HG02588 (cell line): Measurements from ENCODE around the gene CEP41.

Experiments
- ATAC-seq: cut with Tn5 transposase; IDR thresholded peaks from one replicate; pipeline ENCODE4 v1.9.1; 2021; ENCODE audit warnings: mild to moderate bottlenecking, moderate library complexity; ENCODE audit not compliant: unreplicated experiment

CEP41 gene

GRCh38 chr7:130440527-130441365 lies at the start of gene CEP41:
Gene CEP41 (minus strand): TSS chr7:130441016. CDS start chr7:130440966, 50 bp downstream.
- peak; percentile 99 for ATAC-seq

GRCh38 chr7:130490311-130490791 lies 49.5 kb upstream of the CEP41 start:
- no peak for ATAC-seq

GRCh38 chr7:130489140-130489983 lies 48.5 kb upstream of the CEP41 start:
- ATAC-seq: no peak

- no peak for ATAC-seq
Measured at GRCh38 chr7:130488392-130489139, 47.8 kb upstream of the CEP41 start.

- no peak for ATAC-seq
Measured at GRCh38 chr7:130486954-130487436, 46.2 kb upstream of the CEP41 start.

- ATAC-seq: peak; percentile 54
Measured at GRCh38 chr7:130486114-130486953, 45.5 kb upstream of the CEP41 start.

GRCh38 chr7:130485734-130486113 lies 44.9 kb upstream of the CEP41 start:
- ATAC-seq: no peak

GRCh38 chr7:130483031-130483430 lies 42.2 kb upstream of the CEP41 start:
- ATAC-seq: no peak

- ATAC-seq: no peak
Measured at GRCh38 chr7:130481898-130482297, 41.1 kb upstream of the CEP41 start.

GRCh38 chr7:130479716-130480400 lies 39.0 kb upstream of the CEP41 start:
- ATAC-seq: no peak

GRCh38 chr7:130478991-130479390 lies 38.2 kb upstream of the CEP41 start:
- no peak for ATAC-seq

- ATAC-seq: no peak
Measured at GRCh38 chr7:130476297-130477150, 35.7 kb upstream of the CEP41 start.

GRCh38 chr7:130475776-130476175 lies 35.0 kb upstream of the CEP41 start:
- no peak for ATAC-seq

- no peak for ATAC-seq
Measured at GRCh38 chr7:130473876-130474275, 33.1 kb upstream of the CEP41 start.

- ATAC-seq: no peak
Measured at GRCh38 chr7:130473289-130473688, 32.5 kb upstream of the CEP41 start.

- ATAC-seq: no peak
Measured at GRCh38 chr7:130471974-130472373, 31.2 kb upstream of the CEP41 start.

- ATAC-seq: no peak
Measured at GRCh38 chr7:130468612-130469011, 27.8 kb upstream of the CEP41 start.
